Measurements from ENCODE around the gene PPM1K. TPM values are rescaled to one million over a fixed set of nuclear protein-coding genes. Genes with fewer than 3 reads are reported as not detected.

The PPM1K gene
- total RNA-seq, 1 experiment from 2014 or later, result 10.4 TPM

GRCh38 chr4:88327665-88328064, 43.3 kb upstream of the PPM1K start:
- no peak overlapping the region for H3K27ac ChIP-seq (ENCODE audit: insufficient read length, low read depth, low read length)
- no peaks in the 10 kb centered on the region for H3K9me3 ChIP-seq (ENCODE audit: control insufficient read depth, low read depth, low read length)
- no peak overlapping the region for H3K23ac ChIP-seq (ENCODE audit: insufficient read length, low read depth, low read length)
- no peak overlapping the region for H2BK120ac ChIP-seq (ENCODE audit: low read depth, low read length, poor library complexity, severe bottlenecking)
- H3K23me2 ChIP-seq (ENCODE audit: insufficient read length, low read depth, low read length, poor library complexity, severe bottlenecking), result no peaks in the 10 kb centered on the region
- H2AFZ ChIP-seq (ENCODE audit: low read length), result no peak overlapping the region
- H2BK15ac ChIP-seq (ENCODE audit: low read depth, low read length), result no peak overlapping the region
- H3K4me2 ChIP-seq (ENCODE audit: insufficient read depth, insufficient read length, low read length), result no peak overlapping the region
- H2BK20ac ChIP-seq (ENCODE audit: low read depth, low read length, poor library complexity, severe bottlenecking), result no peak overlapping the region
- no peak overlapping the region for H2AK5ac ChIP-seq (ENCODE audit: insufficient read length, low read length)
- no peak overlapping the region for H3K9ac ChIP-seq (ENCODE audit: extremely low read depth, insufficient read length, low read length)
- H3K36me3 Mint-ChIP-seq (ENCODE audit: insufficient read depth in 1 of 3, low read depth in 3 of 3), result no peaks in the 10 kb centered on the region
- no peaks in the 10 kb centered on the region for H3K27me3 Mint-ChIP-seq (ENCODE audit: low read depth)
- H4K5ac ChIP-seq (ENCODE audit: insufficient read length, low read depth, low read length), result no peak overlapping the region
- H3K14ac ChIP-seq (ENCODE audit: insufficient read depth, low read length), result no peak overlapping the region
- no peak overlapping the region for H3T11ph ChIP-seq (ENCODE audit: low read length)
- no peak overlapping the region for H3K4me3 Mint-ChIP-seq
- peaks cover 3 to 4% of the 10 kb centered on the region in 2 experiments; a peak in 2 of 4 replicates for H3K4me1 Mint-ChIP-seq
- WGBS (ENCODE audit: extremely low coverage, insufficient read length, low lambda C conversion rate), result no CpG with 5 or more reads among the region's 1 CpG
- H3K79me1 ChIP-seq (ENCODE audit: insufficient read depth, low read depth, low read length, poor library complexity, severe bottlenecking), result no peaks in the 10 kb centered on the region
- no peaks in the 10 kb centered on the region for H3K27me3 ChIP-seq (ENCODE audit: insufficient read depth, low read length)
- TF ChIP-seq, protein P1, sequence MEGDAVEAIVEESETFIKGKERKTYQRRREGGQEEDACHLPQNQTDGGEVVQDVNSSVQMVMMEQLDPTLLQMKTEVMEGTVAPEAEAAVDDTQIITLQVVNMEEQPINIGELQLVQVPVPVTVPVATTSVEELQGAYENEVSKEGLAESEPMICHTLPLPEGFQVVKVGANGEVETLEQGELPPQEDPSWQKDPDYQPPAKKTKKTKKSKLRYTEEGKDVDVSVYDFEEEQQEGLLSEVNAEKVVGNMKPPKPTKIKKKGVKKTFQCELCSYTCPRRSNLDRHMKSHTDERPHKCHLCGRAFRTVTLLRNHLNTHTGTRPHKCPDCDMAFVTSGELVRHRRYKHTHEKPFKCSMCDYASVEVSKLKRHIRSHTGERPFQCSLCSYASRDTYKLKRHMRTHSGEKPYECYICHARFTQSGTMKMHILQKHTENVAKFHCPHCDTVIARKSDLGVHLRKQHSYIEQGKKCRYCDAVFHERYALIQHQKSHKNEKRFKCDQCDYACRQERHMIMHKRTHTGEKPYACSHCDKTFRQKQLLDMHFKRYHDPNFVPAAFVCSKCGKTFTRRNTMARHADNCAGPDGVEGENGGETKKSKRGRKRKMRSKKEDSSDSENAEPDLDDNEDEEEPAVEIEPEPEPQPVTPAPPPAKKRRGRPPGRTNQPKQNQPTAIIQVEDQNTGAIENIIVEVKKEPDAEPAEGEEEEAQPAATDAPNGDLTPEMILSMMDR (conservative IDR thresholded peaks at IDR 0.05), result no peak
- no peak overlapping the region for H4K8ac ChIP-seq (replicated peaks; ENCODE audit: insufficient read length, low read depth, low read length)
- H3K9me3 Mint-ChIP-seq, result no peaks in the 10 kb centered on the region
- no peaks in the 10 kb centered on the region for H4K20me1 ChIP-seq (ENCODE audit: control insufficient read depth, insufficient read depth, insufficient read length)
- H3K56ac ChIP-seq (ENCODE audit: insufficient read length, low read depth, low read length), result no peak overlapping the region
- no peak overlapping the region for H2BK12ac ChIP-seq (ENCODE audit: insufficient read length, low read depth, low read length)
- no peak overlapping the region for H2BK5ac ChIP-seq (ENCODE audit: insufficient read length, low read length)
- no peaks in the 10 kb centered on the region for H3K79me2 ChIP-seq (ENCODE audit: insufficient read depth, low read length)
- H3K4ac ChIP-seq (ENCODE audit: low read depth, low read length), result no peak overlapping the region
- no peak overlapping the region for H3K18ac ChIP-seq (ENCODE audit: insufficient read length, low read depth, low read length)
- H3K4me1 ChIP-seq (ENCODE audit: insufficient read depth, low read length), result no peaks in the 10 kb centered on the region
- H3K27ac Mint-ChIP-seq, result no peak overlapping the region
- no peak for DNase-seq
- no peak overlapping the region for H4K91ac ChIP-seq (ENCODE audit: insufficient read length, low read depth, low read length)

Data from H9 (cell line).